ENCODE results near the gene SCGB3A1.

The SCGB3A1 gene

DNA sequence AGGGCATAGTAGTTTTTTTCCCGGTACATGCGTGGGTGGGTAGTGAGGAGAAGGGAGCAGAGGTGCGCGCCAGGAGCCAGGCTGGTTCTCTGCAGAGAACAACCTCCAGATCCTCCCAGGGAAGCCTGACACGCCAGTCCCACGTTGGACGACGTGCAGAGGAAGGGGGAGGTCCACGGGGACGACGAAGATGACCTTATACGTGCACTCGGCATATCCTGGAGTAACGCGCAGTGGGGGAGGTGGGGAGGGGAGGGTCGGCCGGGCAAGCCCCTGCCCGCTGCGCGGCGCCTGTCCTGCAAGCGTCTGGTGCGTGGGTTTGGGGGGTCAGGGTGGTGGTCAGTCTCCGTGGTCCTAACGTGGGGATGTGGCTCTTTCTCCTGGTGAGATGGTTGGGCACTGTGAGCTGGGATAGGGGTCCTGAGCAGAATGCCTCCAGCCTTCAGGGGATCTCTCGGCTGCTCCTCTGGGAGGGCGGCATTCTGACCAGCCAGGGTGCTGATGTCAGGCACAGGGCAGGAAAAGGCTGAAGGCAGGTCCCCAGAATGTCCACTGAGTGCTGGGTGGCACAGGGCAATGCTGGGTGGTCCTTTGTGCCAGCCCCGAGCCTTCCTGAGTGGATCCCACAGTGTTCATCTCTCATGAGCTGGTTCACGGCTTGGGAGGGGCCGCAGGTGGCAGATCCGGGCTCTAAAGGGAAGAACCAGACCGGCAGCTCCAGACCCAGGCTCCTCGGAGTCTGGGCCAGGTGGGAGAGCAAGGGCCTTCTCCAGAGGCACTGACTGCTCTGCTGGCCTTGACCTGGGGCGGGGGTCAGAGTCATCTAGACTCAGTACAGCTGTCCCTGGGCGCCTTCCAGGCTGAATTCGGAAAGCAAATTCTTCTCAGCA is 10.5 kb upstream of the SCGB3A1 start:
- H3K9me3 ChIP-seq, result no peaks in the 10 kb centered on the region
- H3K27ac ChIP-seq, result no peak overlapping the region
- H3K36me3 ChIP-seq, result no peaks in the 10 kb centered on the region
- TF ChIP-seq, protein P1, sequence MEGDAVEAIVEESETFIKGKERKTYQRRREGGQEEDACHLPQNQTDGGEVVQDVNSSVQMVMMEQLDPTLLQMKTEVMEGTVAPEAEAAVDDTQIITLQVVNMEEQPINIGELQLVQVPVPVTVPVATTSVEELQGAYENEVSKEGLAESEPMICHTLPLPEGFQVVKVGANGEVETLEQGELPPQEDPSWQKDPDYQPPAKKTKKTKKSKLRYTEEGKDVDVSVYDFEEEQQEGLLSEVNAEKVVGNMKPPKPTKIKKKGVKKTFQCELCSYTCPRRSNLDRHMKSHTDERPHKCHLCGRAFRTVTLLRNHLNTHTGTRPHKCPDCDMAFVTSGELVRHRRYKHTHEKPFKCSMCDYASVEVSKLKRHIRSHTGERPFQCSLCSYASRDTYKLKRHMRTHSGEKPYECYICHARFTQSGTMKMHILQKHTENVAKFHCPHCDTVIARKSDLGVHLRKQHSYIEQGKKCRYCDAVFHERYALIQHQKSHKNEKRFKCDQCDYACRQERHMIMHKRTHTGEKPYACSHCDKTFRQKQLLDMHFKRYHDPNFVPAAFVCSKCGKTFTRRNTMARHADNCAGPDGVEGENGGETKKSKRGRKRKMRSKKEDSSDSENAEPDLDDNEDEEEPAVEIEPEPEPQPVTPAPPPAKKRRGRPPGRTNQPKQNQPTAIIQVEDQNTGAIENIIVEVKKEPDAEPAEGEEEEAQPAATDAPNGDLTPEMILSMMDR (IDR thresholded peaks at IDR 0.05), result no peak
- H3K27me3 ChIP-seq, result no peaks in the 10 kb centered on the region
- H3K4me1 ChIP-seq (ENCODE audit: control insufficient read depth in 1 of 2, insufficient read depth in 1 of 2, low read depth in 1 of 2, low read length in 1 of 2), result no peaks in the 10 kb centered on the region
- H3K4me3 ChIP-seq (ENCODE audit: low read depth in 1 of 2, low read length in 1 of 2), result no peak overlapping the region

DNA sequence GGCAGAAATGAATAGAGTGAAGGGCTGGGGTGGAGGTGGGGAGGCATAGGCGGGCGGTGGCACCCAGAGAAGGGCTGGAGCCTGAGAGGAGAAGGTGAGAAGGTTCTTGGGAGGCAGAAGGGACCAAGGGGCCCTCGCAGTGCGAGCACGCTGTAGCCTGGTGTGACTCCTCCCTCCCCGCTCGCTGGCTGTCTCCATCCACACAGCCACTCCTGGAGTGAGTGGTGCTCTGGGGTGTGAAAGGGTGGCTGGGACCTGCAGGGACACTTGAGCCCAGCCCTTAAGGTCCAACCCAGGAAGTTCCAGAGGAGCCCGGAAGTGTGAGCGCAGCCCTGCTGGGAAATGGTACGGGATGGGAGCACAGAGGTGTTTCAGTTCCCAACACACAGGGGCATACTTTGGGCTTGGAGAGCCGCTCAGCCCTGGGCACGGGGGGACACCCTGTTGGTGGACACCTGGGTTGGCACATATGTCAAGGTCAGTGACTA is 9.3 kb upstream of the SCGB3A1 start:
- no peak overlapping the region for H3K27ac ChIP-seq
- no peaks in the 10 kb centered on the region for H3K27me3 ChIP-seq
- H3K36me3 ChIP-seq, result no peaks in the 10 kb centered on the region
- no peaks in the 10 kb centered on the region for H3K9me3 ChIP-seq
- TF ChIP-seq, protein P1 (IDR thresholded peaks at IDR 0.05), result no peak
- H3K4me1 ChIP-seq (ENCODE audit: control insufficient read depth in 1 of 2, insufficient read depth in 1 of 2, low read depth in 1 of 2, low read length in 1 of 2), result no peaks in the 10 kb centered on the region
- no peak overlapping the region for H3K4me3 ChIP-seq (ENCODE audit: low read depth in 1 of 2, low read length in 1 of 2)

DNA sequence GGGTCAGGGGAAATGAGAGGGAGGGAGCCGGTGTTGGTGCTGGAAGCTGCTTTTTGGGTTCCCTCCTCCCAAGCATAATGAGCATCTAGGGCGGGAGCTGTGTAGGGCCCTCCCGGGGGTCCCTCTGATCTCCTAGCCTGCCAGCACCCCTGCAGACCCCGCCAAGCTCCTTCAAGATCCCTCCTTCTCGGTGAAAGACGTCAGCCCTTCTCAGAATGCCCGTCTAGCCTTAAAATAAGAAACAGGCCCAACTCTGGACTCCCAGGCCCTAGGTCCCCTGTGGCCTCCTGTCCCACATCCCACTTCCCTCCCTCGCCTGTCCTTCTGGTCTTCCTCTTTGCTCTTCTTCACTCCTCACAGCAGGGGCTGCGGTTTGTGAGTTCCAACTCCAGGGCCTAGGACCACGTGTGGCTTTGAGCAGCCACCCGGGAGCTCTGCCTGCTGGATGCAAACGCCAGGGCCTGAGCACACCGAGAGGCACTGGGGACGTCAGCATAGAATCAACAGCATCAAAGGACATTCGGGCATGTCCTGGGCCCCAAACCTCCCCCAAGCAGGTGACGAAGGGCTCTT is 8.8 kb upstream of the SCGB3A1 start:
- H3K27me3 ChIP-seq, result no peaks in the 10 kb centered on the region
- TF ChIP-seq, protein P1 (IDR thresholded peaks at IDR 0.05), result no peak
- H3K9me3 ChIP-seq, result no peaks in the 10 kb centered on the region
- no peak overlapping the region for H3K4me3 ChIP-seq (ENCODE audit: low read depth in 1 of 2, low read length in 1 of 2)
- no peaks in the 10 kb centered on the region for H3K4me1 ChIP-seq (ENCODE audit: control insufficient read depth in 1 of 2, insufficient read depth in 1 of 2, low read depth in 1 of 2, low read length in 1 of 2)
- H3K27ac ChIP-seq, result no peak overlapping the region
- H3K36me3 ChIP-seq, result no peaks in the 10 kb centered on the region

DNA sequence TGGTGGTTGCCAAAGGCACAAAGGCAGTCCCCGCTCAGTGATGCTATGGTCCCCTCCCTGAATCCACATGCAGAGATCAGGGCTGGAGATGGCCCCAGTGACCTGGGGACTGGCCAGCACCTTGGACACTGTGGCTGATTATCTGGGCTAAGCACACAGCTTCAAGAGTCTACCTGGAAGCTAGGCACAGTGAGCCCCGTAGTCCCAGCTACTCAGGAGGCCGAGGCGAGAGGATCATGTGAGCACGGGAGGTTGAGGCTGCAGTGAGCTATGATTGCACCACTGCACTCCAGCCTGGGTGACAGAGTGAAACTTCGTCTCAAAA is 8.3 kb upstream of the SCGB3A1 start:
- no peaks in the 10 kb centered on the region for H3K4me1 ChIP-seq (ENCODE audit: control insufficient read depth in 1 of 2, insufficient read depth in 1 of 2, low read depth in 1 of 2, low read length in 1 of 2)
- H3K9me3 ChIP-seq, result no peaks in the 10 kb centered on the region
- no peak overlapping the region for H3K27ac ChIP-seq
- H3K27me3 ChIP-seq, result no peaks in the 10 kb centered on the region
- H3K4me3 ChIP-seq (ENCODE audit: low read depth in 1 of 2, low read length in 1 of 2), result no peak overlapping the region
- no peaks in the 10 kb centered on the region for H3K36me3 ChIP-seq
- TF ChIP-seq, protein P1 (IDR thresholded peaks at IDR 0.05), result no peak

DNA sequence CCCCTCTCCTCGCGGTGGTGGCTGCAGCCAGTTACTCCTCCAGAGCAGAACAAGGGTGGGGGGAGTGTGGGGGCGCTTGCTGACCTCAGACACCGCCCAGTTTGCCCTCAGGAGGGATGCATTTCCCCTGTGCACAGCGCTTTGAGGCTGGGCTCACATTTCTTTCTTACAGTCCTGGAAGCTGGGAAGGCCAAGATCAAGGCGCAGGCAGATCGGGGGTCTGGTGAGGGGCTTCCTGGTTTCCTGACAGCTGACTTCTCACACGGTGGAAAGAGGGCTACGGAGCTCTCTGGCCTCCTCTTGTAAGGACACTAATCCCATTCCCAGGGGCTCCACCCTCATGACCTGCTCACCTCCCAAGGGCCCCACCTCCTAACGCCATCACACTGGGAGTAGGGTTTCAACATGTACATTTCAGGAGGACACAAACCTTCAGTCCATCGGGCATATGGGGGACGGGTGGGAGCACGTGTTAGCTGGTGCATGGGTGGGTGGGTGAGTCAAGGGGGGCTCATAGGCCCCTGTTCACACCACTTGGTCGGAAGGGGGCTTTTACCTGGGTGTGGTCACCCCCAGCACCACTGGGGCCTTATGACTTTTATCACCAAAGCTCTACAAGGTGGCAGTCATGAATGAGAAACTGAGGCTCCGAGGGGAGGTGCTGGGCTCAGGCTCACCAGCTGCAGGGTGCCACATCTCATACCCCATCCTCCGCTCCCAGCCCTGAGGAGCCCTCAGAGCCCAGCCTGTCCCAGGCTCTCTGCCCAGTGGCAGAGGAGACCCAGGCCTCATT is 7.7 kb upstream of the SCGB3A1 start:
- TF ChIP-seq, protein P1 (IDR thresholded peaks at IDR 0.05), result no peak

More for the DNA sequence above, 7.7 kb upstream of the SCGB3A1 start:
- H3K4me1 ChIP-seq (ENCODE audit: control insufficient read depth in 1 of 2, insufficient read depth in 1 of 2, low read depth in 1 of 2, low read length in 1 of 2), result no peaks in the 10 kb centered on the region
- no peak overlapping the region for H3K4me3 ChIP-seq (ENCODE audit: low read depth in 1 of 2, low read length in 1 of 2)
- no peaks in the 10 kb centered on the region for H3K36me3 ChIP-seq
- no peak overlapping the region for H3K27ac ChIP-seq
- no peaks in the 10 kb centered on the region for H3K9me3 ChIP-seq
- H3K27me3 ChIP-seq, result no peaks in the 10 kb centered on the region
